GM06990 (cell line): ENCODE measurements around the gene EFNB3.

ENCODE experiments used
- DNase-seq: peaks from one replicate; pipeline ENCODE4 v3.0.0-alpha.2; 2011; ENCODE audit not compliant: insufficient read length; ENCODE audit errors: extremely low read depth
- H3K27me3 ChIP-seq: replicated peaks from 2 replicates; pipeline ENCODE4 v1.6.0; 2011; ENCODE audit warnings: low read length; ENCODE audit not compliant: control insufficient read depth, insufficient read depth
- H3K36me3 ChIP-seq: 2 replicates; pipeline ENCODE4 v1.5.1; 2011; ENCODE audit warnings: low read length; ENCODE audit not compliant: control insufficient read depth, insufficient read depth
- H3K4me3 ChIP-seq: replicated peaks from 2 replicates; pipeline ENCODE4 v1.5.1; 2011; ENCODE audit warnings: low read depth, mild to moderate bottlenecking, control low read depth, low read length
- TF ChIP-seq, protein P1 (sequence below): IDR thresholded peaks from 2 replicates; pipeline ENCODE4 v1.5.1; 2011; ENCODE audit warnings: low read length, control low read depth, mild to moderate bottlenecking, inconsistent platforms; ENCODE audit not compliant: insufficient read depth, poor library complexity, severe bottlenecking

The EFNB3 gene

GRCh38 chr17:7673239-7673638 lies 31.8 kb upstream of the EFNB3 start:
- Histone ChIP-seq H3K4me3 (no peak overlapping the region), H3K36me3 (peaks cover 35% of the 10 kb centered on the region), H3K27me3 (no peaks in the 10 kb centered on the region)
- no peak for DNase-seq
- TF ChIP-seq, protein P1, sequence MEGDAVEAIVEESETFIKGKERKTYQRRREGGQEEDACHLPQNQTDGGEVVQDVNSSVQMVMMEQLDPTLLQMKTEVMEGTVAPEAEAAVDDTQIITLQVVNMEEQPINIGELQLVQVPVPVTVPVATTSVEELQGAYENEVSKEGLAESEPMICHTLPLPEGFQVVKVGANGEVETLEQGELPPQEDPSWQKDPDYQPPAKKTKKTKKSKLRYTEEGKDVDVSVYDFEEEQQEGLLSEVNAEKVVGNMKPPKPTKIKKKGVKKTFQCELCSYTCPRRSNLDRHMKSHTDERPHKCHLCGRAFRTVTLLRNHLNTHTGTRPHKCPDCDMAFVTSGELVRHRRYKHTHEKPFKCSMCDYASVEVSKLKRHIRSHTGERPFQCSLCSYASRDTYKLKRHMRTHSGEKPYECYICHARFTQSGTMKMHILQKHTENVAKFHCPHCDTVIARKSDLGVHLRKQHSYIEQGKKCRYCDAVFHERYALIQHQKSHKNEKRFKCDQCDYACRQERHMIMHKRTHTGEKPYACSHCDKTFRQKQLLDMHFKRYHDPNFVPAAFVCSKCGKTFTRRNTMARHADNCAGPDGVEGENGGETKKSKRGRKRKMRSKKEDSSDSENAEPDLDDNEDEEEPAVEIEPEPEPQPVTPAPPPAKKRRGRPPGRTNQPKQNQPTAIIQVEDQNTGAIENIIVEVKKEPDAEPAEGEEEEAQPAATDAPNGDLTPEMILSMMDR, result peak; percentile 36

DNA sequence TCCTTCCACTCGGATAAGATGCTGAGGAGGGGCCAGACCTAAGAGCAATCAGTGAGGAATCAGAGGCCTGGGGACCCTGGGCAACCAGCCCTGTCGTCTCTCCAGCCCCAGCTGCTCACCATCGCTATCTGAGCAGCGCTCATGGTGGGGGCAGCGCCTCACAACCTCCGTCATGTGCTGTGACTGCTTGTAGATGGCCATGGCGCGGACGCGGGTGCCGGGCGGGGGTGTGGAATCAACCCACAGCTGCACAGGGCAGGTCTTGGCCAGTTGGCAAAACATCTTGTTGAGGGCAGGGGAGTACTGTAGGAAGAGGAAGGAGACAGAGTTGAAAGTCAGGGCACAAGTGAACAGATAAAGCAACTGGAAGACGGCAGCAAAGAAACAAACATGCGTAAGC lies 30.1 kb upstream of the EFNB3 start:
- TF ChIP-seq, protein P1, result no peak
- Histone ChIP-seq H3K4me3 (no peak overlapping the region), H3K36me3 (peaks cover 30% of the 10 kb centered on the region), H3K27me3 (no peaks in the 10 kb centered on the region)
- DNase-seq, result no peak

GRCh38 chr17:7676533-7676932 lies 28.5 kb upstream of the EFNB3 start:
- Histone ChIP-seq H3K36me3 (peaks cover 26% of the 10 kb centered on the region), H3K27me3 (no peaks in the 10 kb centered on the region), H3K4me3 (no peak overlapping the region)
- no peak for DNase-seq
- TF ChIP-seq, protein P1, result no peak

- Histone ChIP-seq H3K36me3 (peaks cover 24% of the 10 kb centered on the region), H3K4me3 (no peak overlapping the region), H3K27me3 (no peaks in the 10 kb centered on the region)
- no peak for DNase-seq
- TF ChIP-seq, protein P1, result no peak
Measured at GRCh38 chr17:7677388-7678067, 27.5 kb upstream of the EFNB3 start.

DNA sequence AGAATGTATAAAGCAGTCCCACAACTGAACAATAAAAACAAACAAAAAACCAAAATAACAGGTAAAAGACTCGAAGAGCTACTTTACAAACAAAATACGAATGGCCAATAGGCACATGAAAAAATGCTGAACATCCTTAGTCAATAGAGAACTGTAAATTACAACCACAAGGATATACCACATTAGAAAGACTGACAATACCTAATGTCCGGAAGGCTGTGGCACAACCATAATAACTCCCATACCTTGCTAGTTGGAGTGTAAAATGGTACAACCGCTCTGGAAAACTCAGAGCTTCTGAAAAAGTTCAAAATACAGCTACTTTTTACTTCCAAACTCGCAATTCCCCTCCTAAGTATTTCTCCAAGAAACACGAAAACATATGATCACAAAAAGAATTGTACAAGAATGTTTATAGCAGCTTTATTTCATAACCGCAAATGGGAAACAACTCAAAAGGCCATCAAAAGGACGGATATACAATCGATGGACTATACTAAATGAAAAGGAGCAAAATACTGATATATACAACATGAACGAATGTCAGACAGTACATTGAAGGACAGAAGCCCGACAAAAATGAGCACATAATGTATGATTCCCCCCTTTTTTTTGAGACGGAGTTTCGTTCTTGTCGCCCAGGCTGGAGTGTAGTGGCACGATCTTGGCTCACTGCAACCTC lies 20.0 kb upstream of the EFNB3 start:
- no peak for DNase-seq
- Histone ChIP-seq H3K27me3 (no peaks in the 10 kb centered on the region), H3K4me3 (peak overlapping the region; percentile 100), H3K36me3 (no peaks in the 10 kb centered on the region; the same call in 1 of the 2 replicates)
- TF ChIP-seq, protein P1, result no peak
